ENCODE measurements around the gene HSPBP1. TPM values are rescaled to one million over a fixed set of nuclear protein-coding genes. Genes with fewer than 3 reads are reported as not detected.

The HSPBP1 gene
- total and polyA plus RNA-seq, 4 donors, result 9.4 to 31.6 (median 13.5) TPM

GRCh38 chr19:55297267-55297666 lies 17.4 kb upstream of the HSPBP1 start:
- Histone ChIP-seq H3K27me3 (ENCODE audit: control insufficient read depth in 4 of 4, insufficient read depth in 4 of 4, low read length in 3 of 4) (no peaks in the 10 kb centered on the region), H3K27ac (ENCODE audit: low read depth in 1 of 2, low read length in 2 of 2) (no peak overlapping the region), H3K36me3 (ENCODE audit: control insufficient read depth in 4 of 4, insufficient read depth in 3 of 4, low read depth in 1 of 4, low read length in 3 of 4) (no peaks in the 10 kb centered on the region), H3K4me1 (ENCODE audit: control insufficient read depth in 4 of 4, insufficient read depth in 4 of 4, low read length in 3 of 4) (peaks cover 0 to 7% (median 3%) of the 10 kb centered on the region in 4 donors), H3K9me3 (ENCODE audit: control insufficient read depth in 4 of 4, low read length in 3 of 4) (no peaks in the 10 kb centered on the region), H3K4me3 (ENCODE audit: low read depth in 1 of 3, low read length in 3 of 3) (no peak overlapping the region), H3K9ac (ENCODE audit: low read depth in 1 of 2, low read length in 2 of 2) (no peak overlapping the region)
- TF ChIP-seq RAD21 (IDR thresholded peaks at IDR 0.05), result no peak
- TF ChIP-seq NR2F2 (IDR thresholded peaks at IDR 0.05), result no peak
- no peak for TF ChIP-seq FOXA2 (IDR thresholded peaks at IDR 0.05)
- TF ChIP-seq SP1 (IDR thresholded peaks at IDR 0.05), result no peak
- TF ChIP-seq RXRA (IDR thresholded peaks at IDR 0.05), result no peak
- no peak for TF ChIP-seq MAX (IDR thresholded peaks at IDR 0.05)
- TF ChIP-seq HNF4G (IDR thresholded peaks at IDR 0.05), result no peak
- no peak for TF ChIP-seq CTCF (IDR thresholded peaks at IDR 0.05; ENCODE audit: low read depth, low read length, missing input control)
- TF ChIP-seq JUND (IDR thresholded peaks at IDR 0.05), result no peak
- TF ChIP-seq GABPA (IDR thresholded peaks at IDR 0.05 in 1 of 2, conservative IDR thresholded peaks at IDR 0.05 in 1 of 2), result no peak
- TF ChIP-seq ATF3 (IDR thresholded peaks at IDR 0.05), result no peak
- no peak for TF ChIP-seq FOXA1 (IDR thresholded peaks at IDR 0.05)
- TF ChIP-seq HNF4A (conservative IDR thresholded peaks at IDR 0.05), result no peak
- no peak for TF ChIP-seq ZBTB33 (IDR thresholded peaks at IDR 0.05)
- no peak for TF ChIP-seq REST (IDR thresholded peaks at IDR 0.05)
- no peak for TF ChIP-seq EGR1 (IDR thresholded peaks at IDR 0.05; ENCODE audit: low read depth in 2 of 2)
- no peak for TF ChIP-seq YY1 (IDR thresholded peaks at IDR 0.05)
- TF ChIP-seq TAF1 (conservative IDR thresholded peaks at IDR 0.05), result no peak
- 83% methylated on average over 10 of the region's 10 CpGs for whole genome bisulfite sequencing
- DNase-seq (ENCODE audit: low spot score), result no peak
